NOMO-1 treated with dmso at 0.1 percent for 144 hours (cell line): Measurements from ENCODE around the gene PRR36.

Experiments used
- DNase-seq: peaks from one replicate; lab custom pipeline; 2025; ENCODE audit not compliant: unreplicated experiment; lab: John Stamatoyannopoulos, UW

The PRR36 gene

GRCh38 chr19:7823686-7824301, 50.4 kb downstream of the PRR36 start:
- DNase-seq: no peak

DNA sequence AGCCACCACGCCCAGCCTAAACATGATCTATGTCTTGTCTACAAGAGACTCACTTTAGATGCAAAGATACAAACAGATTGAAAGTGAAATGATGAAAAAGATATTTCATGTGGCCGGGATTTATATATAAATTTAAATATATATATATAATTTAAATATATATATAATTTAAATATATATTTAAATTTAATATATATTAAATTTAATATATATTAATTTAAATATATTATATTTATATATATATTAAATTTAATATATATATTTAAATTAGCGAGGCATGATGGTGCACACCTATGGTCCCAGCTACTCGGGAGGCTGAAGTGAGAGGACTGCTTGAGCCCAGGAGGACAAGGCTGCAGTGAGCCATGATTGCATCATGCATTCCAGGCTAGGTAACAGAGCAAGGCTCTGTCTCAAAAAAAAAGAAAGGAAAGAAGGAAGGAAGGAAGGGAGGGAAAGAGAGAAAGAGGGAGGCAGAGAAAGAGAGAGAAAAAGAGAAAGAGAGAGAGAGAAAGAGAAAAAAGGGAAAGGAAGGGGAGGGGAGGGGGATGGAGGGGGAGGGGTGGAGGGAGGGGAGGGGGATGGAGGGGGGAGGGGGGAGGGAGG, 51.2 kb downstream of the PRR36 start:
- DNase-seq: no peak

DNA sequence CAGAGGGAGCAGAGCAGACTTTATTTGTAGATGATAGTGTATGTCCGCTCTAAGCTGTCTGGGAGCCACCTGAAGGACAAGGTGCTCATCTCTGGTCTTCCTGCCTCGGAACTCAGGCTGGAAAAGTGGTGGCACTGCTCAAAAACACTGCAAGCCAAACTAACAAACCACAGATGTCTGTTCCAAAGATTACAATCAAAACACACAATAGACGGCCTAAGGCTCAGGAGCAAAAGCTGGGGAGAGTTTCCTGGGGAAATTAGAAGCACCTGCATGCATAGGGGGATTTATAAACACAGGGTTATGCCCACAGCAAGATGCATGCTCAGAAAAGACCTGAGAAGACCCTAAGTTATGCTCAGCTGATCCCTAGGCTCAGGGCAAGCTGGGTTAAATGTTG, 53.6 kb downstream of the PRR36 start:
- no peak for DNase-seq

DNA sequence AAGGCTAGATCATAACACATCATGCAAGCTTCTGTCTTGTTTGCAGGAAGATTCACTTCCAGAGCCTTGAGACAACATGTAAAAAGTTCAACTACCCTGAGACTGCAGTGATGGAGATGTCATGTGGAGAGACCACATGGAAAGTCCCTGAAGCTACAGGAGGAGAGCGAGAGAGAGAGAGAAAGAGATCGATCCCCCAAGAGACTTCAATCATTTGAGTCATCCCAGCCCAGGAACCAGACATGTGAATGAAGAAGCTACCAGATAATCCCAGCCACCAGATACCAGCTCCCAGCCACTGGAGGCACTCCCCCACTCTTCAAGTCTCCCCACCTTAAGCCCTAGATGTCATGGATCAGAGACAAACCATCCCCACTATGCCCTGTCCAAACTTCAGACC, 54.9 kb downstream of the PRR36 start:
- no peak for DNase-seq

DNA sequence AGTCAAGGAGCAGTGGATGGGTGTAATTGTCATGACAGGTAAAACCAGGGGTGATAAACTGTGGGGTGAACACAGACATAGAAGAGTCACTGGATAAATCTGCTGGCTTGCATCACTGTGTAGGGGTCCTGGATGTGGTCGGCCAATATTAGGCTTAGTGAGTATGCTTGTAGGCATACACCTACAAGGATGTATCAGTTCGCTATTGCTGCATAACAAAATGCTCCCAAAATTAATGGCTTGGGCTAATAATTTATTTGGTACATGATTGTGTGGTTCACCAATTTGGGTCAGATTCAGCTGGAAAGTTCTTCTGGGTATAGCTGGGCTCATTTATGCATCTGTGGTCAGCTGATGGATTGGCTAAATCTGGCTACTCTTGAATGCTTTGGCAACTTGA, 55.4 kb downstream of the PRR36 start:
- no peak for DNase-seq
